Endothelial cell of umbilical vein (primary cell): Measurements from ENCODE around the gene NHP2. TPM values are rescaled to one million over a fixed set of nuclear protein-coding genes. Genes with fewer than 3 reads are reported as not detected.
A peak's percentile ranks its signal among the peaks of the same experiment; 100 is the strongest.

Experiments used
- Bru-seq: library from RNA; stranded (reverse); fragments of 400-500 nt; gene quantifications from one replicate; lab custom pipeline; 2021; lab: Mats Ljungman, UMichigan
- BruChase-seq, 2 experiments: library from RNA; stranded (reverse); fragments of 400-500 nt; gene quantifications; one replicate each; lab custom pipeline; 2021; lab: Mats Ljungman, UMichigan
- BruUV-seq: library from RNA; stranded (reverse); fragments of 400-500 nt; replicated peaks from 2 replicates; lab custom pipeline; 2021; lab: Mats Ljungman, UMichigan
- CTCF ChIA-PET: fragments of 300-600, 350-600 bp; sonication (Branson Sonifier 250); formaldehyde crosslinking; loops from one replicate; lab custom pipeline; 2021; ENCODE audit warnings: antibody characterized with exemption, inconsistent platforms; lab: Charles Lee
- POLR2A ChIA-PET: fragments of 300-600, 350-600 bp; sonication (Branson Sonifier 250); formaldehyde crosslinking; loops from one replicate; lab custom pipeline; 2021; ENCODE audit warnings: antibody characterized with exemption, inconsistent platforms; lab: Charles Lee
- DNase-seq: peaks from one replicate; pipeline ENCODE4 v3.0.0-alpha.2; 2011; ENCODE audit warnings: low read depth, low spot score
- FAIRE-seq: peaks from 2 replicates; lab custom pipeline; 2011; peaks lifted over from hg19 to GRCh38; lab: Jason Lieb, UNC
- H2AFZ ChIP-seq: 2 replicates; pipeline ENCODE4 v1.6.0; 2012; ENCODE audit warnings: low read depth, low read length, control low read depth, inconsistent platforms
- H3K27ac ChIP-seq: 2 replicates; pipeline ENCODE4 v1.5.1; 2011; ENCODE audit warnings: low read depth, mild to moderate bottlenecking, control low read depth, low read length, moderate library complexity; ENCODE audit not compliant: insufficient read depth
- H3K27me3 ChIP-seq, 2 experiments: 2 replicates each; pipeline versions ENCODE4 v1.6.0 to v1.6.1; 2011; ENCODE audit warnings: low read length in 2 of 2, mixed read lengths in 1 of 2; ENCODE audit not compliant: control insufficient read depth in 2 of 2, insufficient read depth in 2 of 2
- H3K36me3 ChIP-seq, 2 experiments: 2 replicates in 1 of 2; 3 replicates in 1 of 2; pipeline ENCODE4 v1.5.1; 2011; ENCODE audit warnings: low read length in 2 of 2, mild to moderate bottlenecking in 1 of 2, moderate library complexity in 1 of 2; ENCODE audit not compliant: control insufficient read depth in 2 of 2, insufficient read depth in 2 of 2; ENCODE audit errors: extremely low read depth in 1 of 2
- H3K4me1 ChIP-seq: 3 replicates; pipeline ENCODE4 v1.5.1; 2011; ENCODE audit warnings: mild to moderate bottlenecking, low read length; ENCODE audit not compliant: control insufficient read depth, insufficient read depth; ENCODE audit errors: extremely low read depth
- H3K4me2 ChIP-seq: 2 replicates; pipeline ENCODE4 v1.6.1; 2011; ENCODE audit warnings: low read length, control low read depth, mixed read lengths; ENCODE audit not compliant: insufficient read depth
- H3K4me3 ChIP-seq, 3 experiments: fragments of 200-600 bp in 1 of 3; sonication (generic), shearing (Covaris generic) in 1 of 3; replicated peaks in 1 of 3; 2 replicates each; pipeline ENCODE4 v1.5.1; 2011 to 2016; ENCODE audit warnings: control low read depth in 3 of 3, low read length in 3 of 3, mild to moderate bottlenecking in 2 of 3, inconsistent platforms in 1 of 3, low read depth in 1 of 3, moderate library complexity in 1 of 3; ENCODE audit not compliant: insufficient read depth in 1 of 3
- H3K79me2 ChIP-seq: 2 replicates; pipeline ENCODE4 v1.6.0; 2012; ENCODE audit warnings: low read length, inconsistent platforms; ENCODE audit not compliant: control insufficient read depth, insufficient read depth
- H3K9ac ChIP-seq: replicated peaks from 2 replicates; pipeline ENCODE3; 2011; ENCODE audit warnings: low read length, control low read depth; ENCODE audit not compliant: insufficient read depth; ENCODE audit errors: extremely low read depth
- H3K9me1 ChIP-seq: replicated peaks from 3 replicates; pipeline ENCODE4 v1.6.0; 2011; ENCODE audit warnings: mild to moderate bottlenecking, low read length; ENCODE audit not compliant: control insufficient read depth, insufficient read depth; ENCODE audit errors: extremely low read depth
- H3K9me3 ChIP-seq: replicated peaks from 2 replicates; pipeline ENCODE4 v1.5.1; 2012; ENCODE audit warnings: low read length, inconsistent platforms; ENCODE audit not compliant: control insufficient read depth, insufficient read depth
- H4K20me1 ChIP-seq: replicated peaks from 2 replicates; pipeline ENCODE3; 2011; ENCODE audit warnings: mild to moderate bottlenecking, low read length; ENCODE audit not compliant: control insufficient read depth, insufficient read depth; ENCODE audit errors: extremely low read depth
- CTCF ChIP-seq, 2 donors: IDR thresholded peaks; 1 replicate in 1 of 2; 2 replicates in 1 of 2; pipeline ENCODE4 v1.5.1; 2011; ENCODE audit warnings: low read length in 2 of 2, mild to moderate bottlenecking in 2 of 2, moderate library complexity in 2 of 2, control low read depth in 1 of 2, inconsistent platforms in 1 of 2, low read depth in 1 of 2; ENCODE audit not compliant: insufficient read depth in 1 of 2; ENCODE audit errors: extremely low read depth in 1 of 2
- EZH2 ChIP-seq: IDR thresholded peaks from 2 replicates; pipeline ENCODE4 v1.6.1; 2012; ENCODE audit warnings: borderline replicate concordance, low read depth, mild to moderate bottlenecking, moderate library complexity, low read length, inconsistent platforms; ENCODE audit not compliant: severe bottlenecking
- FOS ChIP-seq: IDR thresholded peaks from 2 replicates; pipeline ENCODE4 v1.6.1; 2011; ENCODE audit warnings: mild to moderate bottlenecking, low read length, moderate library complexity, borderline replicate concordance; ENCODE audit not compliant: insufficient read depth
- GATA2 ChIP-seq: IDR thresholded peaks from 2 replicates; pipeline ENCODE4 v1.7.0; 2011; ENCODE audit warnings: low read depth, mild to moderate bottlenecking, moderate library complexity, mixed read lengths, low read length; ENCODE audit not compliant: insufficient read length, insufficient read depth
- JUN ChIP-seq: IDR thresholded peaks from 2 replicates; pipeline ENCODE4 v1.6.1; 2011; ENCODE audit warnings: borderline replicate concordance, low read depth; ENCODE audit not compliant: insufficient read length, insufficient read depth
- MAX ChIP-seq: IDR thresholded peaks from 2 replicates; pipeline ENCODE4 v1.6.1; 2011; ENCODE audit not compliant: insufficient read depth, insufficient read length
- MYC ChIP-seq: IDR thresholded peaks from one replicate; pipeline ENCODE4 v1.6.1; 2011; ENCODE audit warnings: mild to moderate bottlenecking, low read depth, low read length
- POLR2A ChIP-seq: IDR thresholded peaks from 2 replicates; pipeline ENCODE4 v1.6.1; 2012; ENCODE audit warnings: low read depth, mild to moderate bottlenecking, control low read depth, low read length
- POLR2AphosphoS5 ChIP-seq: IDR thresholded peaks from 2 replicates; pipeline ENCODE4 v1.6.1; 2012; ENCODE audit warnings: low read depth, mild to moderate bottlenecking, control low read depth, low read length, moderate library complexity; ENCODE audit not compliant: insufficient read depth
- dilution Hi-C: fragments of 300-500 bp; cut with MboI; formaldehyde crosslinking; loops from one replicate; pipeline ENCODE4 v1.15.0; 2019; ENCODE audit warnings: low sequenced_read_pairs; ENCODE audit not compliant: extremely low pct_ligation_motif_present
- intact Hi-C: fragments of 100-400 bp; cut with micrococcal nuclease; formaldehyde crosslinking; loops from one replicate; pipeline ENCODE4 v1.10.0; 2022
- long read RNA-seq: library from polyadenylated mRNA; stranded (forward); transcript quantifications from one replicate; pipeline ENCODE4 v2.0.0, GENCODE V29; 2021
- polyA minus RNA-seq, 3 experiments: library from RNA; depleted of rRNA, polyadenylated mRNA; stranded (reverse); fragments of >200 nt; gene quantifications; 1 replicate in 1 of 3; 2 replicates in 2 of 3; pipeline ENCODE4 v1.2.3, GENCODE V29; 2011
- polyA plus RNA-seq, 4 experiments: library from polyadenylated mRNA; depleted of rRNA in 3 of 4; stranded (reverse) in 3 of 4; unstranded in 1 of 4; fragments of >200 nt; gene quantifications; 2 replicates each; pipeline versions ENCODE4 v1.2.1 to v1.2.3, GENCODE V29; 2011 to 2012; ENCODE audit warnings: missing spikeins in 1 of 4
- total RNA-seq: library from RNA; stranded (reverse); gene quantifications from 2 replicates; pipeline ENCODE4 v1.2.3, GENCODE V29; 2021

NHP2 gene
- 205 and 210 TPM in 2 replicates for total RNA-seq
- polyA plus RNA-seq = 202 and 220 TPM in 2 replicates
- 245 and 324 TPM in 2 replicates for polyA plus RNA-seq (2011; cell fraction: cytosol; rRNA removed)
- 87.5 and 117 TPM in 2 replicates for polyA plus RNA-seq (2011; cell fraction: nucleus; rRNA removed)
- 197 and 224 TPM in 2 replicates for polyA plus RNA-seq (2012)
- polyA minus RNA-seq = 50.8 and 57.1 TPM in 2 replicates
- 130 TPM for polyA minus RNA-seq (2011; cell fraction: cytosol; rRNA and poly(A)+ RNA removed)
- 25.5 and 36.5 TPM in 2 replicates for polyA minus RNA-seq (2011; cell fraction: nucleus; rRNA and poly(A)+ RNA removed)
- percentile 83 among the genes with signal in this experiment for Bru-seq, nascent RNA
- percentile 94 among the genes with signal in this experiment for BruChase-seq, experiment 1, labeled RNA remaining after a 6-hour chase
- percentile 84 among the genes with signal in this experiment for BruChase-seq, experiment 2, labeled RNA remaining after a 2-hour chase
- long read RNA-seq, transcript NHP2-202 (3 exons, 599 nt) = minor isoform, 62 of 1,015 reads
- long read RNA-seq, transcript NHP2-201 (4 exons, 865 nt) = major isoform, 926 of 1,015 reads
- long read RNA-seq, partial matches to known transcripts = 6 of 1,015 reads
- long read RNA-seq, other reads (novel, unspliced or antisense) = 20 of 1,015 reads

- FAIRE-seq = peak; percentile 99
- Histone ChIP-seq H3K4me2 (peak within 1 kb of the TSS; percentile 78), H2AFZ (peak within 1 kb of the TSS; percentile 30), H3K27me3 (no peaks in the 10 kb centered on the region), H3K4me3 (peak within 1 kb of the TSS; percentile 47 to 79 (median 71)), H3K9ac (peak within 1 kb of the TSS; percentile 65), H3K79me2 (peaks cover 17% of the 10 kb centered on the region), H3K9me1 (no peaks in the 10 kb centered on the region), H3K9me3 (no peaks in the 10 kb centered on the region), H4K20me1 (no peaks in the 10 kb centered on the region), H3K36me3 (peaks cover 8 to 15% of the 10 kb centered on the region in 2 experiments), H3K4me1 (peaks cover 6% of the 10 kb centered on the region), H3K27ac (peak within 1 kb of the TSS; percentile 14)
- intact Hi-C loops = loop anchor here (1.0 to 2.0 kb wide), 4 partner anchors 23 to 553 kb away; partner anchors contain the start of genes B4GALT7 and HNRNPAB
- dilution Hi-C loops = no loop called here
- ChIA-PET POLR2A (interaction anchor here (0.8 to 1.0 kb wide), 3 partner anchors 9 to 51 kb away, joined by 3 to 9 read pairs (median 3); partner anchors contain the start of gene HNRNPAB), CTCF (interaction anchor here (0.8 to 3.0 kb wide), 8 partner anchors 9 to 546 kb away, joined by 3 to 40 read pairs (median 3); no protein-coding TSS in a partner anchor)
- no TSS peak for BruUV-seq
- peak; percentile 50 for TF ChIP-seq POLR2A
- no peak for TF ChIP-seq CTCF (IDR thresholded peaks at IDR 0.05; ENCODE audit: extremely low read depth in 1 of 2, insufficient read depth in 1 of 2, low read depth in 1 of 2, low read length in 2 of 2)
- no peak for TF ChIP-seq FOS
- TF ChIP-seq GATA2 = no peak
- TF ChIP-seq MYC = peak; percentile 83
- no peak for TF ChIP-seq EZH2
- peak; percentile 70 for TF ChIP-seq MAX
- peak; percentile 49 for TF ChIP-seq POLR2AphosphoS5
- no peak for TF ChIP-seq JUN
- DNase-seq = peak; percentile 99
Observed at GRCh38 chr5:178153530-178154340, at the start of gene NHP2. Gene NHP2 (minus strand): TSS chr5:178153885. CDS start chr5:178153817, 68 bp downstream.
